Right renal cortex interstitium (tissue), 3 donors: ENCODE measurements around the gene PCDHA12. TPM values are rescaled to one million over a fixed set of nuclear protein-coding genes. Genes with fewer than 3 reads are reported as not detected.
"Not testable (repeated sequence)": the region's sequence is repeated elsewhere in the genome, so short reads cannot be mapped to it uniquely, and the experiment has no call there.

Experiments used
- DNase-seq, 3 donors: peaks; one replicate each; pipeline ENCODE4 v3.0.0-alpha.2; 2013; ENCODE audit warnings: low read depth in 3 of 3, low spot score in 2 of 3
- polyA plus RNA-seq, 3 donors: library from polyadenylated mRNA; unstranded; fragments of 120-200 nt; gene quantifications; one replicate each; pipeline ENCODE4 v1.2.1, GENCODE V29; 2013; ENCODE audit not compliant: insufficient read length in 3 of 3

Gene PCDHA12
- polyA plus RNA-seq, 3 donors: 0.06 to 0.14 (median 0.08) TPM

DNA sequence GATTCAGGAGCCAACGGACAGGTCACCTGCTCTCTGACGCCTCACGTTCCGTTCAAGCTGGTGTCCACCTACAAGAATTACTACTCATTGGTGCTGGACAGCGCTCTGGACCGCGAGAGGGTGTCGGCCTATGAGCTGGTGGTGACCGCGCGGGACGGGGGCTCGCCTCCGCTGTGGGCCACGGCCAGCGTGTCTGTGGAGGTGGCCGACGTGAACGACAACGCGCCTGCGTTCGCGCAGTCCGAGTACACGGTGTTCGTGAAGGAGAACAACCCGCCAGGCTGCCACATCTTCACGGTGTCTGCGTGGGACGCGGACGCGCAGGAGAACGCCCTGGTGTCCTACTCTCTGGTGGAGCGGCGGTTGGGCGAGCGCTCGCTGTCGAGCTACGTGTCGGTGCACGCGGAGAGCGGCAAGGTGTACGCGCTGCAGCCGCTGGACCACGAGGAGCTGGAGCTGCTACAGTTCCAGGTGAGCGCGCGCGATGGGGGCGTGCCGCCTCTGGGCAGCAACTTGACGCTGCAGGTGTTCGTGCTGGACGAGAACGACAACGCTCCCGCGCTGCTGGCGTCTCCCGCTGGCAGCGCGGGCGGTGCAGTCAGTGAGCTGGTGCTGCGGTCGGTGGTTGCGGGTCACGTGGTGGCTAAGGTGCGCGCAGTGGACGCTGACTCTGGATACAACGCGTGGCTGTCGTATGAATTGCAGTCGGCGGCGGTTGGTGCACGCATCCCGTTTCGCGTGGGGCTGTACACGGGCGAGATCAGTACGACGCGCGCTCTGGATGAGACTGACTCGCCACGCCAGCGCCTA lies 17.7 kb upstream of the PCDHA12 start:
- no peak for DNase-seq

DNA sequence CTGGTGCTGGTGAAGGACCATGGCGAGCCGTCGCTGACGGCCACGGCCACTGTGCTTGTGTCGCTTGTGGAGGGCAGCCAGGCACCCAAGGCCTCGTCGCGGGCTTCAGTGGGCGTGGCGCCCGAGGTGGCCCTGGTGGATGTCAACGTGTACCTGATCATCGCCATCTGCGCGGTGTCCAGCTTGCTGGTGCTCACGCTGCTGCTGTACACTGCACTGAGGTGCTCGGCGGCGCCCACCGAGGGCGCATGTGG lies 17.2 kb upstream of the PCDHA12 start:
- no peak for DNase-seq

DNA sequence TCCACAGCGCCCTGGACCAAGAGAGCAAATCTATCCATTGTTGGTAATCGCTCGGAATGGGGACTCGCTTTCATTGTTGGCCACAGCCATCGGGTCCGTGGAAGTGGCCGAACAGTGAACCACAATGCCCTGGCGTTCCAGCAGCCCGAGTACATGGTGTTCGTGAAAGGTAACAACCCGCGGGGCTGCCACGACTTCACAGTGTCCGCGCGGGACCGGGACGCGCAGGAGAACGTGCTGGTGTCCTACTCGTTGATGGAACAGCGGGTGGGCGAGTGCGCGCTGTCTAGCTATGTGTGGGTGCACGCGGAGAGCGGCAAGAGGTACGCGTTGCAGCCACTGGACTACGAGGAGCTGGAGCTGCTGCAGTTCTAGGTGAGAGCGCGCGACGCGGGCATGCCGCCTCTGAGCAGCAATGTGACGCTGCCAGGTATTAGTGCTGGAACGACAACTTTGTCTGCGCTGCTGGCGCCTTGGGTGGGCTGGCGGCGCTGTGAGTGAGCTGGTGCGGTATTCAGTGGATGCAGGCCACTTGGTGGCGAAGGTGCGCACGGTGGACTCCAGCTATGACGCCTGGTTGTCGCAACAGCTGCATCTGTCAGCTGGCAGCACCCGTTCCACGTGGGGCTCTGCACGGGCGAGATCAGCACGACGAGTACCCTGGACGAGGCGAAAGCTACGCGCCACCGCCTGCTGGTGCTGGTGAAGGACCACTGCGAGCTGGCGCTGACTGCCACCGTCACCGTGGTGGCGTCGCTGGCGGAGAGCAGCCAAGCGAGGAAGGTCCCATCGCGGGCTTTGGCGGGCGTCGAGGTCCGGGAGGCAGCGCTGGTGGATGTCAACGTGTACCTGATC lies 12.4 kb upstream of the PCDHA12 start:
- DNase-seq: no peak

DNA sequence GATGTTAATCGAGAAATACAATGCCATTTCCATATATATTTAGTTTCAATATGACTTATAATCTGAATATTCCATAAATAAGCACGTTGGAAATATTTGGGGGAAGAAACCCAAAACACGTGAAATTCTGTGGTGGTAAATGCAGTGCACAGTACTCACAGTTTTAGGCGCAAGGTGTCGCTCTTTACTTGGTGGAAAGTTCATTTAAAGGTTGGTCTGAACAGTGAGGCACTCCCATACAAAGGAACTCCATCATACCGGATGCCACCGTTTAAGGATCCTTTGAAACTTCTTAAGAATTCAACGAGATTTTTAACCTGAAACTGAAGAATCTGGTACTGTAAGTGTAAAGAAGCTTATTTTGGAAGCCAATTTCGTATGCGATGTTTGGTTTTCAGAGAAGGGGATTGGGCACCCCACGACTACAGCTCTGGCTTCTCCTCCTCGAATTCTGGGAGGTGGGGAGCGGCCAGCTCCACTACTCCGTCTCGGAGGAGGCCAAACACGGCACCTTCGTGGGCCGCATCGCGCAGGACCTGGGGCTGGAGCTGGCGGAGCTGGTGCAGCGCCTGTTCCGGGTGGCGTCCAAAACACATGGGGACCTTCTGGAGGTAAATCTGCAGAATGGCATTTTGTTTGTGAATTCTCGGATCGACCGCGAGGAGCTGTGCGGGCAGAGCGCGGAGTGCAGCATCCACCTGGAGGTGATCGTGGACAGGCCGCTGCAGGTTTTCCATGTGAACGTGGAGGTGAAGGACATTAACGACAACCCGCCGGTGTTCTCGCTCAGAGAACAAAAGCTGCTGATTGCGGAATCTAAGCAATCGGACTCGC lies 6.2 kb upstream of the PCDHA12 start, which contains the start of gene PCDHA11:
TSS of gene PCDHA11 (plus strand) at position 237 of the 834 bp plus-strand sequence. CDS start at position 384, 147 bp downstream.
- DNase-seq: no peak

DNA sequence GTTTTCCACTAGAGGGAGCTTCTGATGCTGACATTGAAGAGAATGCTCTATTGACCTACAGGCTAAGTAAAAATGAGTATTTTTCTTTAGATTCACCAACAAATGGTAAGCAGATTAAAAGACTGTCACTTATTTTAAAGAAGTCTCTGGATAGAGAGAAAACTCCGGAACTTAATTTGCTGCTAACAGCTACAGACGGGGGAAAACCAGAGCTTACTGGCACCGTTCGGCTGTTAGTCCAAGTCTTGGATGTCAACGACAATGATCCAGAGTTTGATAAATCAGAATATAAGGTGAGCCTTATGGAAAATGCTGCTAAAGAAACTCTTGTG lies 5.6 kb upstream of the PCDHA12 start:
- no peak for DNase-seq

DNA sequence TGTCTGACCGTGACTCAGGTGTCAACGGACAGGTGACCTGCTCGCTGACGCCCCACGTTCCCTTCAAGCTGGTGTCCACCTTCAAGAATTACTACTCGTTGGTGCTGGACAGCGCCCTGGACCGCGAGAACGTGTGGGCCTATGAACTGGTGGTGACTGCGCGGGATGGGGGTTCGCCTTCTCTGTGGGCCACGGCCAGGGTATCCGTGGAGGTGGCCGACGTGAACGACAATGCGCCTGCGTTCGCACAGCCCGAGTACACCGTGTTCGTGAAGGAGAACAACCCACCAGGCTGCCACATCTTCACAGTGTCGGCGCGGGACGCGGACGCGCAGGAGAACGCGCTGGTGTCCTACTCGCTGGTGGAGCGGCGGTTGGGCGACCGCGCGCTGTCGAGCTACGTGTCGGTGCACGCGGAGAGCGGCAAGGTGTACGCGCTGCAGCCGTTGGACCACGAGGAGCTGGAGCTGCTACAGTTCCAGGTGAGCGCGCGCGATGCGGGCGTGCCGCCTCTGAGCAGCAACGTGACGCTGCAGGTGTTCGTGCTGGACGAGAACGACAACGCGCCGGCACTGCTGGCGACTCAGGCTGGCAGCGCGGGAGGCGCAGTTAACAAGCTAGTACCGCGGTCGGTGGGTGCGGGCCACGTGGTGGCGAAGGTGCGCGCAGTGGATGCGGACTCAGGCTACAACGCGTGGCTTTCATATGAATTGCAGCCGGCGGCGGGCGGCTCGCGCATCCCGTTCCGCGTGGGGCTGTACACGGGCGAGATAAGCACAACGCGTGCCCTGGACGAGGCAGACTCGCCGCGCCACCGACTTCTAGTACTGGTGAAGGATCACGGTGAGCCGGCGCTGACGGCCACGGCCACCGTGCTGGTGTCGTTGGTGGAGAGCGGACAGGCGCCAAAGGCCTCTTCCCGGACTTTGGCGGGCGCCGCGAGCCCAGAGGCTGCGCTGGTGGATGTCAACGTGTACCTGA lies 4.6 kb upstream of the PCDHA12 start:
- no peak for DNase-seq

DNA sequence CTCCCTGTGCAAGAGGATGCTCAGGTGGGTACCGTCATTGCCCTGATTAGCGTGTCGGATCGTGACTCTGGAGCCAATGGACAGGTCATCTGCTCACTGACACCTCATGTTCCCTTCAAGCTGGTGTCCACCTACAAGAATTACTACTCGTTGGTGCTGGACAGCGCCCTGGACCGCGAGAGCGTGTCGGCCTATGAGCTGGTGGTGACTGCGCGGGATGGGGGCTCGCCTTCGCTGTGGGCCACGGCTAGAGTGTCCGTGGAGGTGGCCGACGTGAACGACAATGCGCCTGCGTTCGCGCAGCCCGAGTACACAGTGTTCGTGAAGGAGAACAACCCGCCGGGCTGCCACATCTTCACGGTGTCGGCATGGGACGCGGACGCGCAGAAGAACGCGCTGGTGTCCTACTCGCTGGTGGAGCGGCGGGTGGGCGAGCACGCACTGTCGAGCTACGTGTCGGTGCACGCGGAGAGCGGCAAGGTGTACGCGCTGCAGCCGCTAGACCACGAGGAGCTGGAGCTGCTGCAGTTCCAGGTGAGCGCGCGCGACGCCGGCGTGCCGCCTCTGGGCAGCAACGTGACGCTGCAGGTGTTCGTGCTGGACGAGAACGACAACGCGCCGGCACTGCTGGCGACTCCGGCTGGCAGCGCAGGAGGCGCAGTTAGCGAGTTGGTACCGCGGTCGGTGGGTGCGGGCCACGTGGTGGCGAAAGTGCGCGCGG lies 1.6 kb downstream of the PCDHA12 start:
- DNase-seq: not testable (repeated sequence)

DNA sequence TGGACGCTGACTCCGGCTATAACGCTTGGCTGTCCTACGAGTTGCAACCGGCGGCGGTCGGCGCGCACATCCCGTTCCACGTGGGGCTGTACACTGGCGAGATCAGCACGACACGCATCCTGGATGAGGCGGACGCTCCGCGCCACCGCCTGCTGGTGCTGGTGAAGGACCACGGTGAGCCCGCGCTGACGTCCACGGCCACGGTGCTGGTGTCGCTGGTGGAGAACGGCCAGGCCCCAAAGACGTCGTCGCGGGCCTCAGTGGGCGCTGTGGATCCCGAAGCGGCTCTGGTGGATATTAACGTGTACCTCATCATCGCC lies 2.1 kb downstream of the PCDHA12 start:
- DNase-seq: no peak

DNA sequence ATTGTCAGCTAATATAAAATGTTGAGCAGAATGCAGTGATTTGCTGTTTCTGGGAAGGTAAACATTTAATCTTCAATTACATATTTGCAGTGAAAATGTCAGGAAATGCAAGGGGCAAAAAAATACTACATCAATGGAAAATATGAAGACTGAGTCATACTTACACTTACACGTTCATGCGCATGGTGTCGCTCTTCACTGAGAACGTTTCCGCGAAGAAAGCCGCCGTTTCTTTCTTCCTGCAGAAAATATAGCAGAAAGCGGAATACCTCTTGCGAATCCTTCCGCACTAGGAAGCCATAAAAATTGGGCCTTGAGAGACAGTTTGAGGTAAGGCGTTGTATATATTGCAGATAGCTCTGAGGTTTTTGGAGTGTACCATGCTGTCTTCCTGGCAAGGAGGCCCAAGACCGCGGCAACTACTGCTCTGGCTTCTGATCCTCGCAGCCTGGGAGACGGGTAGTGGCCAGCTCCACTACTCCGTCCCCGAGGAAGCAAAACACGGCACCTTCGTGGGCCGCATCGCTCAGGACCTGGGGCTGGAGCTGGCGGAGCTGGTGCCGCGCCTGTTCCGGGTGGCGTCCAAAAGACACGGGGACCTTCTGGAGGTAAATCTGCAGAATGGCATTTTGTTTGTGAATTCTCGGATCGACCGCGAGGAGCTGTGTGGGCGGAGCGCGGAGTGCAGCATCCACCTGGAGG lies 6.9 kb downstream of the PCDHA12 start, which contains the start of gene PCDHA13:
TSS of gene PCDHA13 (plus strand) at position 236 of the 702 bp plus-strand sequence. CDS start at position 381, 145 bp downstream.
- no peak for DNase-seq

DNA sequence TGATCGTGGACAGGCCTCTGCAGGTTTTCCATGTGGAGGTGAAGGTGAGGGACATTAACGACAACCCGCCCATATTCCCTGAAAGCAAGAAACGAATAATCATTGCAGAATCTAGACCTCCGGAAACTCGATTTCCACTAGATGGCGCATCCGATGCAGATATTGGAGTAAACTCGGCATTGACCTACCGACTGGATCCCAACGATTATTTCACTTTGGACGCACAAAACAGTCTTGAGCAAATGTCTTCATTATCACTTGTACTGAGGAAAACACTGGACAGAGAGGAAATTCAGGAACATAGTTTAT lies 7.4 kb downstream of the PCDHA12 start:
- no peak for DNase-seq

DNA sequence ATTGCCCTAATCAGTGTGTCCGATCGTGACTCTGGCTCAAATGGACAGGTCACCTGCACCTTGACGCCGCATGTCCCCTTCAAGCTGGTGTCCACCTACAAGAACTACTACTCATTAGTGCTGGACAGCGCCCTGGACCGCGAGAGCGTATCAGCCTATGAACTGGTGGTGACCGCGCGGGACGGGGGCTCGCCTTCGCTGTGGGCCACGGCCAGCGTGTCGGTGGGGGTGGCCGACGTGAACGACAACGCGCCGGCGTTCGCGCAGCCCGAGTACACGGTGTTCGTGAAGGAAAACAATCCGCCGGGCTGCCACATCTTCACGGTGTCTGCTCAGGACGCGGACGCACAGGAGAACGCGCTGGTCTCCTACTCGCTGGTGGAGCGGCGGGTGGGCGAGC lies 8.3 kb downstream of the PCDHA12 start:
- DNase-seq: no peak

DNA sequence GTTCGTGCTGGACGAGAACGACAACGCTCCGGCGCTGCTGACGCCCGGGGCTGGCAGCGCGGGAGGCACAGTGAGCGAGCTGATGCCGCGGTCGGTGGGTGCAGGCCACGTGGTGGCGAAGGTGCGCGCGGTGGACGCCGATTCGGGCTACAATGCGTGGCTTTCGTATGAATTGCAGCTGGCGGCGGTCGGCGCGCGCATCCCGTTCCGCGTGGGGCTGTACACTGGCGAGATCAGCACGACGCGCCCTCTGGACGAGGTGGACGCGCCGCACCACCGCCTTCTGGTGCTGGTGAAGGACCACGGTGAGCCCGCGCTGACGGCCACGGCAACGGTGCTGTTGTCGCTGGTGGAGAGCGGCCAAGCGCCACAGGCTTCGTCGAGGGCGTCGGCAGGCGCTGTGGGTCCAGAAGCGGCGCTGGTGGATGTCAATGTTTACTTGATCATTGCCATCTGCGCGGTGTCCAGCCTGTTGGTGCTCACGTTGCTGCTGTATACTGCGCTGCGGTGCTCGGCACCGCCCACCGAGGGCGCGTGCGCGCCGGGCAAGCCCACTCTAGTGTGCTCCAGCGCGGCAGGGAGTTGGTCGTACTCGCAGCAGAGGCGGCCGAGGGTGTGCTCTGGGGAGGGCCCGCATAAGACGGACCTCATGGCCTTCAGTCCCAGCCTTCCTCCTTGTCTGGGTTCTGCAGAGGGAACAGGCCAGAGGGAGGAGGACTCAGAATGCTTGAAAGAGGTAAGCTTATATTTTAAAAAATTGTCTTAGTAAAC lies 9.0 kb downstream of the PCDHA12 start:
- no peak for DNase-seq

DNA sequence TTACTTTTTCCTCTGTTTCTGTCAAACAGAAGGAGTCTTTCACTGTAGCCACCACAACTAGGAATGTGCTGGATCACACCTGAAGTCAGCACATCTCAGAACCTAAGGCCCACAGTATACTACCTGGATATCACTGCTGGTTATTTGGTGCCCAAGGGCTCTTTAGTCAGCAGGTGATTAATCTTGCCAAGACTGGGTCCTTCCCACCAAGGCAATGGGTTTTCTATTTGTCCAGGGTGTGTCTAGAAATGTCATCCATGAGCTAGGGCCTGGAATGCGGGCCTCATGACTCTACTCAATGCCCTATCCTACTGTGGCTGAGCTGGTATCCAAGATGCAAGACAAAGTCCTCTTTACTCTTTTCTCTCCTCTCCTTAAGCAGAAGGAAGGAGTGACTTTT lies 41.2 kb downstream of the PCDHA12 start:
- DNase-seq: no peak

DNA sequence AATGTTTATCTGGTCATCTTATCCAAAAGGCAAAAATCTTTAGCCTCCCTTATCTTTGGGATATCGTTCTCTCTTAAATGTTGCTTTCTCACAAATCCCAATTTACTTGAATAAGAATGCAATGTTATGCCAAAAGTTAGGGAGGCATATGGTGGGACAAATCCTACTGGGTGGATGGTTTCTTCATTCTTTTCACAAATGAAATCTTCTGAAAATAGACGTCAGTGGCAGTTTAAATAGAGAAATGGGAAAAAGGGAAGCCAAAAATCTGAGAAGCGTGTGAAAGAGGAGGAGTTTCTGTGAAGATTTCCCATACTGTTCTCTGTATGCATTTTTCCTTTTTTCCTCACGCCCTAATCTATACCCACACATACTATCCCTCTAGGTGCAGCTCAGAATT lies 48.5 kb downstream of the PCDHA12 start:
- DNase-seq: no peak

DNA sequence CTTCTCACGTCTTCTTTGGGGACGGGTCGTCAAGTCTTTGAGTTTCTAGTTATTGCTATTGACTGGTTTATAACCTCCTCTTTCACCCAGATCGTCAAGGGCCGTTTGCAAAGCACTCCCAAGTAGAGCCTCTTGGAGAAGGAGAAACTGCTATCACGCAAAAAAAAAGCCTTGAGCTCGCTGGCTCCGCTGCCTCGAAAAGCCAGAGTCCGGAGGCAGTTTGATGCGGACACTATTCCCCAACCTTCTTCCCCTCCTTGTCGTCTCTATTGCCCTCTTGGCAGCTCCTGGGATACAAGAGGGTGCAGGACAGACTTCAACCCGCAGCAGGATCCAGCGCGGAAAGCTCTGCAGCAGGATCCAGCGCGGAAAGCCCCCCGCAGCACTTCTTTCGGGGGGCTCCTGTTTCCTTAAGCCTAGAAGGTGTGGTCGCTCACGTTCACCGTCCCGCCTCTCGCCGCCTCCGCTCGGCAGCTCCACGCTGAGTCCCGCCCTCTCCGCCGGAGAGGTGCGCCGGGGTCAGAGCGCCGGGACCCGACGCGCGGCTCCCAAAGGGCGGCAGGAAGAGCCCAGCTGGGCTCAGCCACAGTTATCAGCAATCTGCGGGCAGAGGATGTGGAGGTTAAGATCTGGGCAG lies 50.8 kb downstream of the PCDHA12 start, which contains the start of gene PCDHAC1:
TSS of gene PCDHAC1 (plus strand) at position 494 of the 637 bp plus-strand sequence. CDS start 594 bp downstream, outside the sequence.
- peak in 1 of 3 donors; percentile 2 for DNase-seq

DNA sequence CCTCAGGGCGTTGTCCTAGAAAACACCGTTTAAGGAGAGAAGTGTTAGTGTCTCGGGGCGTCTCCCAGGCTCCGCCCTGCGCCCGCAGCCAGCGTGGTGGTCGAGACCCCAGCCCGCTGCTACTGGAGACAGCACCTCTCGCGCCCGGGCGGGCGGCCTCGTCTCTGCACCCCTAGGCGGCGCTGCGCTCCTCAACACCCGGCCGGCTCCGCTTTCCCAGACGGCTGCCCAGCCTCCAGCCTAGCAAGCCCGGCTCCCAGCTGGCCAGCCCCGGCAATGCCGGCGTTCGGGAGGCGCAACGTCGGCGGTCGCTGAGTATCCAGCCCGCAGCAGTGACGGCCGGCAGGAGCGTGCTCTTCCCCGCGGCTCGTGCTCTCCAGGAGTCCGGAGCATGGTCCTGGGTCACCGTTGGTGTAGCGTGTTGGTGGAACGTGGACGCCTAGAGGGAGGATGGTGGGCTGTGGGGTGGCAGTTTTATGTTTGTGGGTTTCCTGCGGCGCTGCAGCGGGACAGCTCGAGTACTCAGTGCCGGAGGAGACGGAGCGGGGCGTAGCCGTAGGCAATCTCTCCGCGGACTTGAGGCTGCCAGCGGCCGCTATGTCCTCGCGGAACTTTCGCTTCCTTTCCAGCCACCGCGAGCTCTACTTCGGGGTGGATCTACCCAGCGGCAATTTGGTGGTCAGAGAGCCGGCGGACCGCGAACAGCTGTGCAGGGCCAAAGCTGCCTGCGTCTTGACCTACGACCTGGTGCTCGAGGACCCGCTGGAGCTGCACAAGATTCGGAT lies 51.5 kb downstream of the PCDHA12 start:
- peak; percentile 25 to 58 (median 41) for DNase-seq

DNA sequence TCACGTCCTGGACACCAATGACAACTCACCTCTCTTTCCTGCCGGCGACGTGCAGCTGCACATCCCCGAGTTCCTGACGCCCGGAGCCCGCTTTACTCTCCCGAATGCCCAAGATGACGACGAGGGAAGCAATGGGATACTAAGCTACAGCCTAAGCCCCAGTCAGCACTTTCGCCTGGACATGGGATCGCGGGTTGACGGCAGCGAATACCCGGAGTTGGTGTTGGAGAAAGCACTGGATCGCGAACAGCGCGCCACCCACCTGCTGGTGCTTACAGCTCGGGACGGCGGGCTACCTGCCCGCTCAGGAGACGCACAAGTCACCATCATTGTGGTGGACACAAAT lies 52.1 kb downstream of the PCDHA12 start:
- no peak for DNase-seq
